Adrenal gland (tissue), 12 donors: ENCODE data around the gene PI16. TPM values are rescaled to one million over a fixed set of nuclear protein-coding genes. Genes with fewer than 3 reads are reported as not detected.

ENCODE experiments used
- DNase-seq, 7 donors: peaks; one replicate each; pipeline ENCODE4 v3.0.0-alpha.2; 2019 to 2020
- H3K27ac ChIP-seq, 5 donors: fragments of 200-600 bp; sonication (generic) in 4 of 5; 1 replicate in 3 of 5; 2 replicates in 2 of 5; pipeline versions ENCODE4 v1.5.1 to v1.8.0; 2016 to 2020; ENCODE audit warnings: mild to moderate bottlenecking in 1 of 5
- H3K27me3 ChIP-seq: fragments of 200-600 bp; 2 replicates; pipeline ENCODE4 v1.8.0; 2021
- H3K36me3 ChIP-seq, 2 donors: fragments of 200-600 bp; replicated peaks in 1 of 2; 1 replicate in 1 of 2; 2 replicates in 1 of 2; pipeline versions ENCODE4 v1.5.1 to v1.8.0; 2018 to 2022
- H3K4me1 ChIP-seq, 2 donors: fragments of 200-600 bp; replicated peaks in 1 of 2; 1 replicate in 1 of 2; 2 replicates in 1 of 2; pipeline versions ENCODE4 v1.5.1 to v1.8.0; 2018 to 2021
- H3K4me3 ChIP-seq, 4 donors: fragments of 200-600 bp; sonication (generic) in 3 of 4; one replicate each; pipeline ENCODE4 v1.5.1; 2016 to 2018
- H3K9me3 ChIP-seq, 3 donors: fragments of 200-600 bp; sonication (generic) in 1 of 3; replicated peaks in 1 of 3; 1 replicate in 2 of 3; 2 replicates in 1 of 3; pipeline versions ENCODE4 v1.5.1 to v1.8.0; 2016 to 2021
- CTCF ChIP-seq, 6 experiments: fragments of 450-650 bp in 4 of 6; fragments of 200-600 bp in 2 of 6; sonication (generic) in 1 of 6; IDR thresholded peaks; 1 replicate in 5 of 6; 2 replicates in 1 of 6; pipeline versions ENCODE4 v1.5.1 to v1.8.0; 2016 to 2021; ENCODE audit warnings: antibody characterized with exemption in 6 of 6, mild to moderate bottlenecking in 2 of 6, moderate library complexity in 1 of 6
- POLR2A ChIP-seq, 2 donors: fragments of 450-650 bp; IDR thresholded peaks; one replicate each; pipeline ENCODE4 v1.6.1; 2017; ENCODE audit warnings: antibody characterized with exemption in 2 of 2, mild to moderate bottlenecking in 2 of 2, moderate library complexity in 1 of 2
- WGBS, 4 donors: extraction: QIAGEN DNeasy Blood & Tissue Kit in 2 of 4; methylation state at CpG; one replicate each; pipeline versions ENCODE4 v1.1.5 to v1.1.7; 2013 to 2017; 5-methylcytosine and 5-hydroxymethylcytosine counted together
- intact Hi-C, 2 donors: fragments of 100-400 bp; cut with DNase I; formaldehyde crosslinking; loops; one replicate each; pipeline versions ENCODE4 v1.14.1 to v1.15.0; 2022 to 2023
- polyA plus RNA-seq, 3 donors: library from polyadenylated mRNA; stranded (reverse); fragments of 200-250 nt in 2 of 3; fragments of 350-450 nt in 1 of 3; fragmentation: Illumina TruSeq in 1 of 3; extraction: RNeasy Lipid Tissue Mini Kit (QIAGEN cat#74804) in 1 of 3; gene quantifications; one replicate each; pipeline ENCODE4 v1.2.3, GENCODE V29; 2013 to 2014
- total RNA-seq, 9 donors: library from RNA; depleted of rRNA in 4 of 9; stranded (reverse); fragments of >200 nt in 4 of 9; fragments of 120-200 nt in 1 of 9; fragmentation: NEBNext Ultra II Directional in 1 of 9; extraction: Animal tissue kit (Norgen Biotek cat#: 25700) in 1 of 9; gene quantifications; one replicate each; pipeline versions ENCODE4 v1.1.0 to v1.2.4, GENCODE V29; 2013 to 2023
- donor health status: healthy with polysubstance abuse.
- donor health status: Bipolar disorder and iron deficiency.
- donor health status: DM: yes; HTN: yes; CAD: no.
- donor health status: DM: no; HTN: no; CAD: no.
- donor health status: DM: no; HTN: no; CAD: no.
- donor health status: DM: yes; HTN: yes; CAD: no.

The PI16 gene
- total and polyA plus RNA-seq, 12 donors = 0.12 to 9.3 (median 0.68) TPM; not detected in 1

- TF ChIP-seq POLR2A (IDR thresholded peaks at IDR 0.05) = no peak
- no peak for TF ChIP-seq CTCF (IDR thresholded peaks at IDR 0.05)
- Histone ChIP-seq H3K27ac (peak overlapping the region; percentile 28 to 82 (median 72)), H3K4me3 (no peak overlapping the region), H3K9me3 (no peaks in the 10 kb centered on the region), H3K4me1 (peaks cover 18 to 30% of the 10 kb centered on the region in 2 donors), H3K27me3 (no peaks in the 10 kb centered on the region), H3K36me3 (peaks cover 0 to 27% of the 10 kb centered on the region in 2 donors)
- 42 to 53% (median 44%) methylated on average over 10 to 13 of the region's 13 CpGs for WGBS, 4 donors
- intact Hi-C loops = loop anchor here in 1 of 2 donors (10.0 kb wide), 1 partner anchor 47 kb away; no protein-coding TSS in a partner anchor
- DNase-seq = peak; percentile 56 to 91 (median 76)
Observed at GRCh38 chr6:36927691-36928546, 26.6 kb upstream of the PI16 start.

GRCh38 chr6:36928547-36928918, 26.0 kb upstream of the PI16 start:
- Histone ChIP-seq H3K4me1 (peaks cover 18 to 30% of the 10 kb centered on the region in 2 donors), H3K9me3 (no peaks in the 10 kb centered on the region), H3K27ac (peak overlapping the region; percentile 28 to 82 (median 72)), H3K4me3 (no peak overlapping the region), H3K36me3 (peaks cover 0 to 21% of the 10 kb centered on the region in 2 donors), H3K27me3 (no peaks in the 10 kb centered on the region)
- WGBS, 4 donors = 49 to 61% (median 59%) methylated on average over 5 to 7 of the region's 7 CpGs
- DNase-seq = peak in 3 of 7 donors; percentile 21 to 48 (median 34)
- TF ChIP-seq POLR2A (IDR thresholded peaks at IDR 0.05) = no peak
- TF ChIP-seq CTCF (IDR thresholded peaks at IDR 0.05) = no peak
- intact Hi-C loops = loop anchor here in 1 of 2 donors (10.0 kb wide), 1 partner anchor 46 kb away; no protein-coding TSS in a partner anchor

- H3K4me1 ChIP-seq = peaks cover 18 to 30% of the 10 kb centered on the region in 2 donors
- 53 to 71% (median 58%) methylated on average over 10 of the region's 10 CpGs for WGBS, 4 donors
- DNase-seq = peak; percentile 59 to 80 (median 74)
- H3K27ac ChIP-seq = peak overlapping the region in 3 of 5 donors; percentile 36 to 80 (median 53)
- no peaks in the 10 kb centered on the region for H3K9me3 ChIP-seq
- intact Hi-C loops = loop anchor here in 1 of 2 donors (10.0 kb wide), 1 partner anchor 46 kb away; no protein-coding TSS in a partner anchor
- no peak overlapping the region for H3K4me3 ChIP-seq
- TF ChIP-seq CTCF (IDR thresholded peaks at IDR 0.05) = no peak
- TF ChIP-seq POLR2A (IDR thresholded peaks at IDR 0.05) = peak in 1 of 2 donors; percentile 14
- H3K27me3 ChIP-seq = no peaks in the 10 kb centered on the region
- peaks cover 0 to 15% of the 10 kb centered on the region in 2 donors for H3K36me3 ChIP-seq
Observed at GRCh38 chr6:36929152-36929551, 25.4 kb upstream of the PI16 start.

- intact Hi-C loops = loop anchor here in 1 of 2 donors (10.0 kb wide), 1 partner anchor 45 kb away; no protein-coding TSS in a partner anchor
- Histone ChIP-seq H3K36me3 (peaks cover 0 to 11% of the 10 kb centered on the region in 2 donors), H3K4me1 (peaks cover 18 to 30% of the 10 kb centered on the region in 2 donors), H3K27ac (peak overlapping the region in 3 of 5 donors; percentile 36 to 53 (median 46)), H3K9me3 (no peaks in the 10 kb centered on the region), H3K4me3 (no peak overlapping the region), H3K27me3 (no peaks in the 10 kb centered on the region)
- TF ChIP-seq CTCF (IDR thresholded peaks at IDR 0.05) (no peak), POLR2A (IDR thresholded peaks at IDR 0.05) (no peak)
- 24 to 33% (median 25%) methylated on average over 5 of the region's 5 CpGs for WGBS, 4 donors
- DNase-seq = peak in 6 of 7 donors; percentile 38 to 81 (median 58)
Observed at GRCh38 chr6:36929607-36930006, 24.9 kb upstream of the PI16 start.
